ENCODE results near the gene TTL.
"Not testable (repeated sequence)": the region's sequence is repeated elsewhere in the genome, so short reads cannot be mapped to it uniquely, and the experiment has no call there.

Gene TTL

DNA sequence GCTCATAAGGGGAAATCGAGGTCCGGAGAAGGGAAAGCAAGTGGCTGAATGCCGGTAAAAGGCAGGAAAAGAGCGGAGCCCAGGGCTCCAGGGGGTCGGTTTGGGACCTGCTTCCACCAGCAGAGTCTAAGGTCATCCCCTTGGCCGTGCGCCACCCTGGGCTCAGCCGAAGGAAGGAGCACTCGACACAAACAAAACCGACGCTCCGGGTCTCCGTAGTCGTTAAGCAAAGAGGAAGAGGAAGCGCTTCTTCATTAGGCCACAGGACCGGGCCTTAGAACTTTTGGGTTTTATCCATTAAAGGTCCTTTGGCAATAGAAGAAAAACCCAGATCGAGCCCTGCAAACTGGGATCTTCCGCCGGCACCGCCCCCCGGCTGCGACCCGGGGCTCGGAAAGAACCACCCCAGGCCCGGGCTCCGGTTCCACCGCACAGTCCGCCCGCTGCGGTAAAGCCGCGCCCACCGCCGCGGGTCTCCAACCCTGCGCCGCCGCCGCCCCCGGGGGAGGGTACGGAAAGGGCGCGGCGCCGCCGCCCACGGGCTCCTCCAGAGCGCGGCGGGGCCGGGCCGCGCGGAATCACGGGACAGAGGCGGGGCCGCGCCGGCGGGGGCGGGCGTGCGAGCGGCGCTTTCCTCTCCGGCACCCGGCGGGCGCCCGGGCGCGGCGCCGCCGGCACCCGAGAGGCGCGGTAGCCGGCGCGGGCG lies at the start of gene TTL:
Gene TTL, plus strand, starts transcription at position 629 of the 706 bp plus-strand sequence. CDS start 189 bp downstream, outside the sequence.
- peak; percentile 69 for DNase-seq

DNA sequence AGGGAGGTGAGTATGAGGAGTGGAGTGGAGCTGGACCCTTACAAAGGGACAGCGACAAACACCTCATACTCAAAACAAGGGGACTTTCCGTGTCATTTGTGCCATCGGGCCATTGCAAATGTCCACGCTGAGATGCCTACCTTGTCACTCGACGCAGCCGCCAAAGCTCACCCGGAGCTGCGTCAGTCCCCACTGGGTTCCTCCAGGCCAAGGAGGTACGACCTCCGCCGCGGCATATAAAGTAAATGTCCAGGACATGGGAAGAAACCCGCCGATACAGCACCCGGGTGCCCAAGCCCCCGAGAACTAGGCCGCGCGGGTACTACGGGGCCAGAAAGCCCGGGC lies 49.6 kb upstream of the TTL start:
- not testable (repeated sequence) for DNase-seq

DNA sequence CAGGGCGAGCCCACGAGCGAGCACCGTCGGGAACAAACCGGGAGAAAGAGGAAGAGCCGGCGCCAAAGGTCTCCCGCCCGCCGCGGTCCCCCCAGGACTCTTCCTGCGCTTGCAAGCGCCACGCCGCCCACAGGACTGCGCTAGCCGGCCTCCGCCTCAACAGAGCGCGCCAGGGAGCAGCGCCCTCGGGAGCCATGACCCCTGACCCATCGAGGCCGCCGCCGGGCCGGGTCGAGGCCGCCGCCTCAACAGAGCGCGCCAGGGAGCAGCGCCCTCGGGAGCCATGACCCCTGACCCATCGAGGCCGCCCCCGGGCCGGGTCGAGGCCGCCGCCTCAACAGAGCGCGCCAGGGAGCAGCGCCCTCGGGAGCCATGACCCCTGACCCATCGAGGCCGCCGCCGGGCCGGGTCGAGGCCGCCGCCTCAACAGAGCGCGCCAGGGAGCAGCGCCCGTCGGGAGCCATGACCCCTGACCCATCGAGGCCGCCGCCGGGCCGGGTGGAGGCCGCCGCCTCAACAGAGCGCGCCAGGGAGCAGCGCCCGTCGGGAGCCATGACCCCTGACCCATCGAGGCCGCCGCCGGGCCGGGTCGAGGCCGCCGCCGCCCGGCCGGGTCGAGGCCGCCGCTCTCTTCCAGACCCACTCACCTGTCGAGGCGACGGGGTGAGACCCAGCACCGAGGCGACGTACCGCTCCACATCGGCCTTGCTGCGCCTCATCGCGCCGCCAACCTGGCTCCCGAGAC lies 49.0 kb upstream of the TTL start:
- DNase-seq = peak; percentile 9

DNA sequence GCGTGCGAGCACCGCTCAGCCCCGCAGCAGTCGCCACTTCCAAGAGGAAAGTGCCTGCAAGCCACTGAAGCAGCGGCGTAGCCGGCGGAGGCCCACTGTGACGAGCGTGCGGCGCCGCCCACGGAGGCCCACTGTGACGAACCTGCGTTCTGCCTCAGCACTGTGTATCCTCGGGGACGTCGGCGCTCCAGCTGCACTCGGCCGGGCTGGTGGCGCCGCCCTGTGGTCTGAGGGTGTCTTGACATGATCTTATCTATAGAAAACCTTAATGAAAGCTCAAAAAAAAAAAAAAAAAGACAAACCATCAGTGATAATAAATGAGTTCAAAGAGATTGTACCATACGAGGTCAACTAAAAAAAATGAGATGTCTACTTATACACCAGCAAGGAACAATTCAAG lies 48.5 kb upstream of the TTL start, which contains the start of gene RGPD8:
Gene RGPD8, minus strand, starts transcription at position 166 of the 400 bp plus-strand sequence. CDS start 192 bp downstream, outside the sequence.
- DNase-seq = peak; percentile 93

DNA sequence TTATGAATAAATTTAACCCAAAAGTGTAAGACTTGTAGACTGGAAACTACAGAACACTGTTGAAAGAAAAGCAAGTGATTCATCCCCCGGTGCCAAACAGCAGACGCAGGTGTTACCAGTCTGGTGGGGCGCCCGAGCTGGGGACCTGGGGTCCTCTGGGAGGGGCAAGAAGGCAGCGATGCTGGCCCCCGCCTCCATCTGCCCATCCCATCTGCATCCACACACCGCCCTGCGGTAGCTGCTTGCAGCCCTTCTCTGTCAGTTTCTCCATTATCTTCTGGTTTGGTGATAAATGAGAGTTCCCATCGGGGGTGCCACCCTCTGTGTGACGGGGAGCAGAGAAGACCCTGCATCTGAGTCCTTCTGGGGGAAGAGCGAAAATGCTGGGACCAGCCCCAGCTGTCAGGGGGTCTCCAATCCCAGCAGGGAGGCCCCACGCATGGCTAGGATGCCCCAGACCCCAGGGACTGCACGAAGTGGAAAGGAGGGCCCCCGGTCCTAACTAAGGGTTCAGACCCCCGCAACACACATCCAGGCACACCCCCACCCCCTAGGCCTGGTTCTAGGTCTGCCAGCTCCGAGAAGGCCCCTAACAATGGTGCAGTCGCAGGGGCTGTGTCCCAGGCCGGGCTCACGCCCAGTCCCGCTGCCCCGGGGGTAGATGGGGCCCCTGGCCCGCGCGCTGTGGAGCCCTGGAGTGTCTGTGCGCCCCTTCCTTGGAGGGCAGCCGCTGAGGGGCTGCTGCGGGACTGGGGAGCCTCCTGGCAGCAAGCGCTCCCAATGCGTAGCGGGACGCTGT lies 47.8 kb upstream of the TTL start:
- no peak for DNase-seq

DNA sequence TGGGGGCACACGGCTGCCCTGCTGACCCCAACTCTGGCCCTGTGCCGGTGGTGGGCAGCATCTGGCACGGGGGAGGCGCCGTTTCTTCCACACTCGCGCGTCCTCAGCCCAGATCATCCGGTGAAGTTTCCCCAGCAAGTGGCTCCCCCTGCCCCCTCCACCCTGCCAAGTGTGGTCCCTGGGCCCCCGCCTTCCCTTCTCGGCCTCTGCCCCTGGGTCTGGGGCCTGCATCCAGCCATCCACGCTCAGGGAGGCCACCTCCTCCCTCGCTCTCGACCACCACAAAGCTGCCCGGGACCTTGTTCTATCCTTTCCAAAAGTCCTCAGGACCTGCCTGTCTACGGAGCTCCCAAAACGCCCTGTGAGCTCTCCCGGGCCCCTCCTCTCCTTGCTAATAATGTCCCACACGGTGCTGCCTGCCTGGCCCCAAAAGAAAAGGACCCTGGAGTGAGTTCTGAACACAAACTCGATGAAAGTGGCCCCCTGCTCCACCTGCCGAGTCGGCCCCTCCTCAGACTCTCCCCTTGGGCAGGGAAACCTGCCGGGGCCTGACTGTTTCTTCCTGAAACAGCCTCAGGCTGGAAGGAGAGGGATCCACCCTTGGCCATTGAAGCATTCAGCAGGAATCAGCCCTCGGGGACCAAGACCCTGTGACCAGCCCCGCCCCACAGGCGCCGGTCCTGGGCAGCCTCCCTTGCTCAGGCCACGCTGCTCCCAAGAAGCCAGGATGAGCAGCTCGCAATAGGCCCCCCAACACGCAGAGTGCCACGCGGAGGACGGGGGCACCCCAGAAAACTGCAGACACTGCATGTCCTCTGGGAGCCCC lies 46.9 kb upstream of the TTL start:
- not testable (repeated sequence) for DNase-seq

DNA sequence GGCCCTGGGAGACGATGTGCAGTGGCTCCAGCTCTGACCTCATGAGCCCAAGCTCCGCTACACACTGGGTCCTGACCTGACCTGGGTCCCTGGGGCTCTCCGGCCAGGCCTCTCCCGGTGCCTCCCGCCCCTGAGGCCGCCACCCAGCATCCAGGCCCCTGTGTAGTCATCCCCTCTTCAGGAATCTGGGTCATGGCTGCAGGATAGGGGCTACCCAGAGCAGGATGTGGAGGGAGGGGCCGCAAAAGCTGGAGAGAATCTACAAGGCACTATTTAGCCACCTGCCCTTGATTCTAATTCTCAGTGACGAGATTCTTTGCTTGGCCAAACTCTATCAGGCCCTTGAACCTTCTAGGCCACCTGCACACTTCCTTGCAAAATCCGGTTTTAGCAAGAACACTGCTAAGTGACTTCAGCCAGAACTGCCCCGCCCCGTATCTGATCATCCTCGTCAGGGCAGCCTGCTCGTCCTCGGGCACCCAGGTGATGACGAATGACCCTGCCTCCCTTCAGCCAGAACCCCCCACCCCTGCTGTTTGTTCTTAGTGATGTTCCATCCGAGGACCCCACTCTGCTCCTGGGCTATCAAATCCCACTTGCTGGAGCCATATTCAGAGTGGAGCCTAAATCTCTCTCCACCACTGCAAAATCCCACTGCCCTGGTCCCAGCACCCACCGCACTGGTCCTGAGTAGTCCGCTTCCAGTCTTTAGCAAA lies 46.1 kb upstream of the TTL start:
- DNase-seq = not testable (repeated sequence)

DNA sequence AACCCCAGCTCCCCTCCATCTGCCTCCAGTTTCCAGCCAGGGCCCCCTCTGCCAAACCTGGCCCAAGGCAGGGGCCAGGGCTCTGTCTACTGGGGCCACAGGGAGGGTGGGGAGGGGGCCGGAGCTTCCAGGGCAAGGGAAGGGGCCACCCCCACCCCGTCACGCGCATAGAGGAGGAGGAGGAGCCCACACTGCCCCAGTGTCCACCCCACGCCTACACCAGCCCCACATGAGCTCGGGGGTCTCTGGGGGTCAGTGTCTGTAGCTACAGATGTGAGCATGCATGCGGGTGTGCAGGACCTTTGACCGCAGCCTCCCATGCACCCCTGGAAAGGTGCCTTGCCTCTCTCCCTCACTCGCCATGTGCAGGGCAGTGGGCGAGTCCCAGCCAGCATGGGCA lies 45.0 kb upstream of the TTL start:
- DNase-seq = not testable (repeated sequence)

DNA sequence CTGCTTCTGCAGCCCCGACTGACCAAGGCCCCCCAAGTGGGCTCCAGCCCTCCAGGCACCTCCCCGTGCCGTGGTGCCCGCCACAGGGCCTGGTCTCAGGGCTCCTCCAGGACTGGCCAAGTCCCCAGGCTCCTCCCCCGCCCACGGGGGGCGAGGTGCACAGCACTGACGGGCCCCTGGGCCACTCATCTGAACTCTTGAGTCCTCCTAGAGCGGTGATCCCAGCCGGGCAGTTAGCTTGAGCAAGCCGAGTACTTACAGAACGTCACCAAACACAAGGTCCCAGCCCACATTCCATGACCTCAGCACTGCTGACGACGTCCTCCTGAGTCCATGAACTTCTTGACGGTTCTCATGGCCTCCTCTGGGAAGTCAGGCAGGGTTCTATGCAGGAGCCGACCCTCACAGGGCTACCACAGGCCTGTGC lies 44.5 kb upstream of the TTL start:
- DNase-seq = not testable (repeated sequence)

DNA sequence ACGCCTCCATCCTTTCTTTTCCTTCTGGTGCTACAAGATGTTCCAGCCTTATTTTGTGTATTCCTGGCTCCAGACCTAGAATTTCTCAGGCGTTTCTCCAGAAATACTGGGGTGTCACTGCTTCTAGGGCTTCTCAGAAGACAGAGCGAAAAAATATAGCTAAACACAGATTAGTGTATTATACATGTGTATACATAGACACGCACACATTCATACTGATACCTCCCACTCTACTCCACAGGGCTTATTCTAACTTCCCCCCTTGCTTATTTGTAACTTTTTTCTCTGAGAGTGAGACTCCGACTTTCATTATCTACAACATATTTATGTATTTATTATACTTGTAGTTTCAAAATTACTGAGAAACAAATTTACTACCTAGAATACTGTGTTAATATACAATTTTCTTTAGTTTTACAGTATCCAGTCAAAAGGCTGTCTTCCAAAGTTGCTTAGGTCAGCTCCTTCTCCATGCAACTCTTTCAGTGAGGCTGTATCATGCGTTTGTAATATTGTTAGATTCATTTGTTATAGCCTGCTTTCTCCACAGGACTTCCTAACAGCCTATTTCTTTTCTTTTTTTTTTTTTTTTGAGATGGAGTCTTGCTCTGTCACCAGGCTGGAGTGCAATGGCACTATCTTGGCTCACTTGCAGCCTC lies 43.2 kb upstream of the TTL start:
- DNase-seq = not testable (repeated sequence)

DNA sequence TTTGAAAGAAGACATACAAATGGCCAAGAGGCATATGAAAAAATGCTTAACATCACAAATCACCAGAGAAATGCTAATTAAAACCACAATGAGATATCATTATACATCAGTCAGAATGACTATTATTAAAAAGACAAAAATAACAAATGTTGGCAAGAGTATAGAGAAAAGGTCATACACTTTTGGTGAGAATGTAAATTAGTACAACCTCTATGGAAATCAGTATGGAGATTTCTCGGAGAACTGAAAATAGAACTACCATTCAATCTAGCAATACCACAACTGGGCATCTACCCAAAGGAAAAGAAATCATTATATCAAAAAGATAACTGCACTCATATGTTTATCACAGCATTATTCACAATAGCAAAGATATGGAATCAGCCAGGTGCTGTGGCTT lies 37.7 kb upstream of the TTL start:
- DNase-seq = not testable (repeated sequence)

DNA sequence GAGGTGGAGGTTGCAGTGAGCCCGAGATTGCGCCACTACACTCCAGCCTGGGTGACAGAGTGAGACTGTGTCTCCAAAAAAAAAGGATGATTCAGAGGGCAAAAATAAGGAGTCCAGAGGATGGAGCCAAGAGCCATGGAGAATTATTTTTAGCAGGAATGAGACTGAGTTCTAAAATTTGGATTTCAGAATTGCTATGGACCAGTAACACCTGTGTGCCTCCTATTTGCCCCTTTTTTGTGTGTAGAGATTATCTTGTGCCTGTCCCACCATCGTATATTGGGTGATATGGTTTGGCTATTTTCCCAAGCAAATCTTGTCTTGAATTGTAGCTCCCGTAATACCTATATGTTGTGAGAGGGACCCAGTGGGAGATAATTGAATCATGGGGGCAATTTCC lies 32.1 kb upstream of the TTL start:
- no peak for DNase-seq

DNA sequence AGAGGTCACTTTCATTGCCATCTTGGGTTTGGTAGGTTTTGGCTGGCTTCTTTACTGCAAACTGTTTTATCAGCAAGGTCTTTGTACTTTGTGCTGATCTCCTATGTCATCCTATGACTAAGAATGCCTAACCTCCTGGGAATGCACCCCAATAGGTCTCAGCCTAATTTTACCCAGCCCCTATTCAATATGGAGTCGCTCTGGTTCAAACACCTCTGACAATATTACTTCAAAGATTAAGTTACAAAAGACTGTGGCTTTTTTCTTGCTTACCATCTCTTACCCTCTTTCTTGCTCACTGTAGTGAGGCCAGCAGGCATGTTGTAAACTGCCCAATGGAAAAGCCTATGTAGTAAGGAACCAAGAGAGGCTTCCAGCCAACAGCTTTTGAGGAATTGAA lies 30.6 kb upstream of the TTL start:
- DNase-seq = no peak

DNA sequence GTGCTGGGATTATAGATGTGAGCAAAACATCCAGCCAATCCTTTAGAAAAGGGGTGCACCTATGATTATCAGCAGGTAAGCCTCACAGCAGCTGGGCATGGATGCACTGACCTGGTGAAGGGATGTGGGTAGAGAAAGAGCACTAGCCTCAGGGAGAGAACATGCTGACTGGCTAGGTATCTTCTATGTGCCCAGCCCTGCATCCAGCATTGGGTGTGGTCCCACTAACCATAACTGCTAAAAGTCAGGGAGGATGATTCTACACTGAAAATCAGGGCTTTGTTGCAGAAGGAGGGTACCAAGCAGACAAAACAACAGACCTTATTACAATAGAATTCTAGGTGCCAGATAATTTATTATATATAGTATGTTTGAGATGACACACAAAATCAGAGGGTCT lies 27.4 kb upstream of the TTL start:
- no peak for DNase-seq

DNA sequence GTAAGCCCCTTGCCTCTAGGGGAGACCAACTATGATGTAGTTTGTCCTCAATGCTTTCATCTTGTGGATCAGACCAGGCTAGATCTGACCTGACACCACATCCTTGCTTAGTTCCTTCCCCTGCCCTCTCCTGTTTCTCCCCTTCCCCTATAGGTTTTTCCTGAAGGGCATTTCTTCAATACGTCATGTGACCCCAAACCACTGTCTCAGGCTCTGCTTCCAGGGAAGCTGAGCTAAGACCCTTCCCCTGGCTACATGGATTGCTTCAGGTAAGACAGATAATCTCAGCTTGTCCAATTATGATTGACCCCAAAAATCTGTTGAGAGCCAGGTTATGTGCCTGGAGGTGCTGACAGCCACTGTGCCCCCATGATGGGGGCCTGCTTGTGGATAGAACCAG lies 22.6 kb upstream of the TTL start:
- DNase-seq = no peak

DNA sequence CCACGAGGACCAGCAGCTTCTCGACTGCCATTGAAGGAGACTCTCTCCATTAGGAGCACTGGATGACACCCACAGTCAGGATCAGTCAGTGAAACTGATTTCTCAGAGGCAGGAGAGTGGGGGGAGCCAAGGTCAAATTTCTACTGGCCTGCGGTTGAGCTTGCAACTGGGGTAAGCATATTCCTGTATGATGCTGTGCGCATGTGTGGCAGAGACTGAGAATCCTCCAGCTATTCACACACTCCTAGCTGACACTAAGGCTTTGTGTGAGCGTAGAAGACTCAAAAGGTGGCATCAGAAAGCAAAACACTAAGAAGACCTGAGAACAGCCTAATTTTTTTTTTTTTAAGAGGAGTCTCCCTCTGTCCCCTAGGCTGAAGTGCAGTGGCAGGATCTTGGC lies 19.8 kb upstream of the TTL start:
- no peak for DNase-seq

DNA sequence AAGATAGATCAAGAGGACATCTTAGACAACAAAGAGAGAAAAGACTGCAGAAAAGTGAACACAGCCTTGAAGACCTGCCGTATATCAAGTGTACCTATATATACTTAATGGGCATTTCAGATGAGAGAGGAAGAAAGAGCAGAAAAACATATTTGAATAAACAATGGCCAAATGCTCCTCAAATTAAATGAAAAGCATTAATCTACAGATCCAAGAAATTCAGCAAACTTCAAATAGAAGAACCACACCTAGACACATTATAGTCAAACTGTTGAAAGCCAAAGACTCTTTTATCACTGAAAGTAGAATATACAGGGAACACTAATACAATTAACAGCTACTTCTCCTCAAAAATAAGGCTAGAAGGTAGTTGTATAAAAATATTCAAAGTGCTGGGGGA lies 18.7 kb upstream of the TTL start:
- no peak for DNase-seq

DNA sequence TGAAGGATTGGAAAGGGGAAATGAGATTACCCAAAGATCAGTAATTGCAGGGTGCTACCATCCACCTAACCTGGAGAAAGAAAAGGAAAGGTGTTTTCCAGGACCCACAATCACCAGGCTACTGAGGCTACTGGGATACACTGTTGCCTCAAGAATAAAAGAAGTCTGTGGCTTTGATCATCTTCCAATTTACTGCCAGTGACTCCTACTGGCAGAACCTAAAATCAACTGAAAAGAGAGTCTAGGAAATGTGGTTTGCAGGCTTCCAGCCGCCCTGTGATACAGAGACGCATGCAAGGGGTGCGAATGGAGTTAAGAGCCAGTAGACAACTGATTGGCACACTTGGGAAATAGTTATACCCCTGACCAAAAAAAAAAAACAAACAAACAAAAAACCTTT lies 16.6 kb upstream of the TTL start:
- DNase-seq = no peak

DNA sequence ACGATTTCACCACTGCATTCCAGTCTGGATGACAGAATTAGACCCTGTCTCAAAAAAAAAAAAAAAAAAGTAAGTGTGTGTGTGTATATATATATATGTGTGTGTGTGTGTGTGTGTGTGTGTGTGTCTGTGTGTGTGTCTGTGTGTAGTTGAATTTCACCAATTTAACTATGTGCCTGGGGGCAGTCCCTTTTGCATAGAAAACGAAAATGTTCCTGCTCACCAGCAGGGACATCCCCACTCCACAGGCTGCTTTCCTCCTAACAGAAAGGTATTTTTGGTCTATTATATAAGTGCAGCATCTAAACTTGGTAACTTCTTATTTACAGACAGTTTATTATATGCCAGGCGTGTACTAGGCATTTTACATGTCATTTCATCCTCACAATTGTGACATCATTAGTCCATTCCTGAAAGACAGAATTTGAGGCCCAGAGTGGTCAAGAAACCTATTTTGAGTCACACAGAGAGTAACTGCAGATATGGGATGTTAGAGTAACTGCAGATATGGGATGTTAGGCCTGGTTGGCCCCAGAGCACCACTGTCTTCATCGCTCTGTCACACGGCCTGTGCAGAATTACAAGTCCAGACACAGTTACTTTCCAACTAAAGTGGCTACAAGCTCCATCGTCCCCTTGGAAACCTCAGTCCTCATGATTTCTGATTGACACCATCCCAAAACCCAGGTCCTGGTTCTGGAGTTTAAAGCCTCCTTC lies 9.3 kb upstream of the TTL start:
- no peak for DNase-seq

DNA sequence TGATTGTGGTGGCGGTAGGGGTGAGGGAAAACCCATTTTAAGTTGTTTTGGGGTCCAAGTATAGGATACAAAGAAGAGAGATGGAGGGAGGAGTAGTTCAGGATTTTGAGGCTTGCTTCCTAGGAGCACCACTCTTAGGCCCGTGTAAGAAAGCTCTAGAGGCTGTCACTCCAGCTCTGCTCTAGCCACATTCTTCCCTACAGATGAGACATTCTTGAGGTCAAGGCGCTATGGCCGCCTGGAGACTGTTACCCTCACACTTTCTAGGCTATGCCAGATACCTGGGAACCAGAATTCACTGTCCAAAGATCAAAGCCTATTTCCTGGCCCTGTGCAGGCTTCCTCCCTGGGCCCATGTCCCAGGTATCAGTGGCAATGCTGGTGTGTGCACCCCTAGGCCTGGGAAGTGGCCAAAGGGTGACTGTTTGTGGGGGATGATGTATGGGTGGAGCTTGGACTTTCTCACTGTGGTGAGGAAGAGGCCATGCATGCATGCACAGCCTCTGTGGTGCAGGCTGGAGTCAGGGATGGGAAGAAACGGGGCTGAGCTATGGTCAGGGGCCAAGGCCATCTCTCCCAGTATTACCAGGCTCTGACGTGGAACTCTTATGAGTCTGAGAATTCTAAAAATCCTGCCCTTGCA lies 7.0 kb upstream of the TTL start:
- no peak for DNase-seq

Data from CD4-positive, alpha-beta T cell treated with Interferon gamma for 1 hour (primary cell).